Measurements from ENCODE around the gene PCBP4. TPM values are rescaled to one million over a fixed set of nuclear protein-coding genes. Genes with fewer than 3 reads are reported as not detected.

Gene PCBP4
- 19.5 and 20.0 TPM in 2 replicates for total RNA-seq

DNA sequence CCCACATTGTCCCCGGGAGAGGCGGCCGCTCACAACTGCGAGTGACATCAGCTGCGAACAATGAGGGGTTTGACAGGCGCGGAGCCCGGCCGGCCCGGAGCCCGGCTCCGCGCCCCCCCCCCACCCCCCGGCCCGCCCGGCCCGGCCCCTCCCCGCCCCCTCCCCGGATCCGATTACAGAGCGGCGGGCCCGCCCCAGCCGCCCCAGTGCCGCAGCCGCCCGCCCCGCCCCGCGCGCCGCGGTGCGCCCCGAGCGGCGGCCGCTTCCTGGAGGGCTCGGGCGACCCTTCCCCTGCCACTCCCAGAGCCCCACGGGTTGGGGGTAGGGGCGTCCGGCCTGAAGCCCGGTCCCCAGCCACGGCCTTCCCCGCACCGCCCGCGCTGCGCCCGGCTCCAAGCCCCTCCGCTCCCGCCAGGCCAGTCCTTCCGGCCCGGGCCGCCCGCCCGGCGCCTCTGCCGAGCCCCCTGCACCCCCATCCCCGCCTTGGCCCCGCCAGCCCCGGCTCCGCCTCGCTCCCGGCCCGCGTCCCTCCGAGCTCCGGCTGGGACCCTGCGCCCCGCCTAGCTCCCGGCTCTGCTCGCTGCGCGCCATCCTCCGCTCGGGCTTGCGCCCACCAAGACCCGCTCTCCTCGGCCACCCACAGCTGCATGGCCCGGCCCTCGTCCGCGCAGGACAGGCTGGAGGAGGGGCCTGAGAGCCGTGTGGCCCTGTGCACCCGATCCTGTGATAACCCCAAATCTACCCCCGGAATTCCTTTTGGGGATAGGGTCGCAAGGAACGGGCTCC is at the start of gene PCBP4:
Gene PCBP4, minus strand, starts transcription at position 71 of the 786 bp plus-strand sequence. CDS start 6,214 bp downstream, outside the sequence.

GRCh38 chr3:51995346-51996163 is 28.3 kb upstream of the PCBP4 start, which contains the start of gene RPL29:
Gene RPL29, minus strand, starts transcription at chr3:51995895. Its CDS starts 434 bp downstream, at chr3:51995461.

GRCh38 chr3:51982838-51983577 is 15.8 kb upstream of the PCBP4 start, which contains the start of gene ACY1:
Gene ACY1, plus strand, starts transcription at chr3:51983535. Its CDS starts 530 bp downstream, at chr3:51984065.

DNA sequence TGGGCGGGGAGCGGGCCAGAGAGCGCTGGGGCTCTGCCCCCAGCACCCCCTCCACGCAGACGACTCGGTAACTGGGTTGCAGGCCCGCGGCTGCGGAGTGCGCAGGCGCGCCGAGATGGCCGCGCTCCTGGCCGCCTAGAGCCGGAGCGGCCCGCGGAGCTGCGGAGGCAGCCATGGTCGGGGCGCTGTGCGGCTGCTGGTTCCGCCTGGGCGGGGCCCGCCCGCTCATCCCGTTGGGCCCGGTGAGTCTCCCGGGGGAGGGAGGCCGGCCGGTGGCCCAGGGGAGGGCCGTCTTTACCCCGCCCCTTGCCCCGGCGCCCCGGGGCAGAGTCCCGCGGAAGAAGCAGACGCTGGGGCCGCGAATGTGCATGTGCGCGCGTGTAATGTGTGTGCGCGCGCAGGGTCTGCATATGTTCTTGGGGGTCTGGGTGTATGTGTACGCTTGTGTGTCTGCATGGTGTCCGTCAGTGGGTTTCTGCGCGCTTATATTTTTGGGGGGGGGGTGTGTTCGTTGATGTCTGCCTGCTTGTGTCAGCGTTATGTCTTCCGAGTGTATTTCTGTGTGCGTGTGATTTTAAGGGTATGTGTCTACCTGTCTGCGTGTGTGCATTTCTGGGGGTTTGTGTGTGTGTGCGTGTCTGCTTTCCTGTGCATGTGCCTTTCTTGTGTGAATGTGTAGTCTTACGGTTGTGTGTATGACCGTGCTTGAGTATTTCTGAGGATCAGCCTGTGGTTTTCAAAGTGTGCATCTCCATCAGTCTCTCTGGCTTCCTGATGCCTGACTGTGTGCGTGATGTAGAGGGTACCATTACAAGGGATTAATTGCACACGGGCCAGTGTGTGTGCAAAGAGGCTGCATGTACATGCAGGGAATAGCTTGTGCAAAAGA is 8.0 kb upstream of the PCBP4 start, which contains the start of gene ABHD14A:
Gene ABHD14A, plus strand, starts transcription at position 102 of the 889 bp plus-strand sequence. Its CDS starts 72 bp downstream, at position 174.

GRCh38 chr3:51955175-51955892 is 11.9 kb downstream of the PCBP4 start, which contains the start of gene GPR62:
Gene GPR62, plus strand, starts transcription at chr3:51955381. Its CDS starts 272 bp downstream, at chr3:51955653.

GRCh38 chr3:51941798-51942602 is 25.3 kb downstream of the PCBP4 start, which contains the start of the genes PARP3 and RRP9:
Gene PARP3, plus strand, starts transcription at chr3:51942363. Its CDS starts 993 bp downstream, at chr3:51943356.
Gene RRP9, minus strand, starts transcription at chr3:51941904. Its CDS starts 37 bp downstream, at chr3:51941867.

Small RNA genes within 50 kb of the gene (small RNA-seq; reads per million reads assigned to genes)
- not detected for gene AC115284.1

Other genes with a start within 250 kb of the PCBP4 start
- gene IQCF6, start 188.2 kb downstream of the PCBP4 start, total RNA-seq, result not detected in 2 replicates
- not detected in 2 replicates for gene IQCF2, start 105.8 kb downstream of the PCBP4 start, total RNA-seq
- not detected in 2 replicates for gene IQCF5, start 91.9 kb downstream of the PCBP4 start, total RNA-seq
- gene IQCF1, start 64.1 kb downstream of the PCBP4 start, total RNA-seq, result not detected in 2 replicates
- gene RRP9, start 25.6 kb downstream of the PCBP4 start, total RNA-seq, result 14.7 and 14.9 TPM in 2 replicates
- 45.6 and 51.9 TPM in 2 replicates for gene PARP3, start 25.1 kb downstream of the PCBP4 start, total RNA-seq
- gene GPR62, start 12.1 kb downstream of the PCBP4 start, total RNA-seq, result 0.11 and 0.13 TPM in 2 replicates
- 28.0 and 39.1 TPM in 2 replicates for gene ABHD14B, start 6.6 kb upstream of the PCBP4 start, total RNA-seq
- 12.1 and 16.9 TPM in 2 replicates for gene ABHD14A, start 7.6 kb upstream of the PCBP4 start, total RNA-seq
- 21.2 and 28.9 TPM in 2 replicates for gene ACY1, start 16.1 kb upstream of the PCBP4 start, total RNA-seq
- gene RPL29, start 28.4 kb upstream of the PCBP4 start, total RNA-seq, result 966 and 1,076 TPM in 2 replicates
- gene DUSP7, start 89.1 kb upstream of the PCBP4 start, total RNA-seq, result 7.8 and 11.4 TPM in 2 replicates
- gene POC1A, start 187.0 kb upstream of the PCBP4 start, total RNA-seq, result 4.4 and 5.7 TPM in 2 replicates
- 30.6 and 31.9 TPM in 2 replicates for gene ALAS1, start 230.7 kb upstream of the PCBP4 start, total RNA-seq